Iris pigment epithelial cell (primary cell): ENCODE measurements around the gene GHDC.
"Not testable (repeated sequence)": the region's sequence is repeated elsewhere in the genome, so short reads cannot be mapped to it uniquely, and the experiment has no call there.

Experiments
- DNase-seq: peaks from one replicate; pipeline ENCODE4 v3.0.0-alpha.2; 2011; ENCODE audit warnings: low read depth

The GHDC gene

GRCh38 chr17:42146911-42147607, 47.2 kb downstream of the GHDC start:
- no peak for DNase-seq

DNA sequence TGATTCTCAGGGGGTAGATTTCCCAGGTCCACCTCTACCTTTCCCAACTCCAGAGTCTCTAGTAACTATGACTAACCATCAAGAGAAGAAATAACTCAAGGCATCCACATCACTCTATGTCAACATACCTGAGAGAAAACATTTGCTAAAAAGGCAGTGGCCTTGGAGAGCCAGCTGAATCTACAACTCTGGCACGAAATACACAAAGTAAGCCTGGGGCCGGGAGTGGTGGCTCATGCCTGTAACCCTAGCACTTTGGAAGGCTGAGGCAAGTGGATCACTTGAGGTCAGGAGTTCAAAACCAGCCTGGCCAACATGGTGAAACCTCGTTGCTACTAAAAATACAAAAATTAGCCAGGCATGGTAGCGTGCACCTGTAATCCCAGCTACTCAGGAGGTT, 51.2 kb downstream of the GHDC start:
- not testable (repeated sequence) for DNase-seq

DNA sequence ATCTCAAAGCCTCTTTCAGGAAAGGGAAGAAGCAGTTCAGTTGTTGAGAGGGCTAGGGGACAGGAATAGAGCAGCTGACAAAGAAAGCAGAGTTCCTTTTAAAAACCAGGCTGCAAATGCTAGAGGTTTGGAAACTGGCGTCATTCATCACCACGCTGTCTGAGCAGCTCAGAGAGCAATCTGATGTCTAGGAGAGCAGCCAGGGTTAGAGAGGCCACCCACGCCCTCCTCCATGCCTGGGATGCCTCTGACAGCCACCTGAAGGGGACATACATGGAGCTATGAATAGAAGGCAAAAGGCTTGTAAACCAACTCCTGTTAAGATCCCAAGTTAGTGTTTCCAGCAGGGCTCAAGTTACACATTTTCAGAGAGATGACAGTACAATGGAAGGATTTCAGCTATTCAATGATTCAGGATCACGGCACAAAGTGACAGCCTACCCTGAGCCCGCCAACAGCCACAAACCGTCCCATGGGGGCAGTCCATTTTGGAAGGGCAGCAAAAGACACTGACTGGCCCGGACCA, 51.9 kb downstream of the GHDC start:
- DNase-seq, result peak; percentile 75

- no peak for DNase-seq
Observed at GRCh38 chr17:42141382-42141781, 52.9 kb downstream of the GHDC start.

DNA sequence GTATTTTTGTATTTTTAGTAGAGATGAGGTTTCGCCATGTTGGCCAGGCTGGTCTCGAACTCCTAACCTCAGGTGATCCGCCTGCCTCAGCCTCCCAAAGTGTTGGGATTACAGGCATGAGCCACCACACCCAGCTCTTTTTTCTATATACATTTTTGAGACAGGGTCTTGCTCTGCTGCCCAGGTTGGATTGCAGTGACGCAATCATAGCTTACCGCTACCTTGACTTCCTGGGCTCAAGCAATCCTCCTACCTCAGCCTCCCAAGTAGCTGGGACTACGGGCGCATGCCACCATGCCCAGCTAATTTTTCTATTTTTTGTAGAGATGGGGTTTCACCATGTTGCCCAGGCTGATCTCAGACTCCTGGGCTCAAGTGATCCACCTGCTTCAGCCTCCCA, 53.6 kb downstream of the GHDC start:
- DNase-seq, result not testable (repeated sequence)
